IMR-90 (cell line): Measurements from ENCODE around the gene MGAT5B. TPM values are rescaled to one million over a fixed set of nuclear protein-coding genes. Genes with fewer than 3 reads are reported as not detected.

Experiments
- ATAC-seq: fragments of 200-7000 bp; cut with Tn5 transposase; 2 replicates; pipeline ENCODE4 v1.9.1; 2020; ENCODE audit warnings: low read depth, mild to moderate bottlenecking, moderate library complexity
- BruUV-seq: library from RNA; stranded (reverse); fragments of 400-500 nt; replicated peaks from 2 replicates; lab custom pipeline; 2021; lab: Mats Ljungman, UMichigan
- CTCF ChIA-PET: fragments of 300-600 bp; formaldehyde crosslinking; extraction: SDS; loops from one replicate; lab custom pipeline; 2021; ENCODE audit warnings: antibody characterized with exemption; lab: Yijun Ruan, JAX
- POLR2A ChIA-PET: fragments of 300-600 bp; sonication (Branson Sonifier 250); formaldehyde crosslinking; loops from one replicate; lab custom pipeline; 2022; ENCODE audit warnings: antibody characterized with exemption; ENCODE audit not compliant: unreplicated experiment; lab: Charles Lee
- DNase-seq: peaks from one replicate; pipeline ENCODE4 v3.0.0; 2013
- H2AFZ ChIP-seq: replicated peaks from 2 replicates; pipeline ENCODE3; 2013; ENCODE audit warnings: low read length, mild to moderate bottlenecking; ENCODE audit not compliant: poor library complexity
- H2AK5ac ChIP-seq: 2 replicates; pipeline ENCODE4 v1.6.1; 2013; ENCODE audit warnings: low read depth, low read length, inconsistent platforms
- H2AK9ac ChIP-seq: replicated peaks from 2 replicates; pipeline ENCODE3; 2013; ENCODE audit warnings: mild to moderate bottlenecking, low read depth, low read length, moderate library complexity; ENCODE audit not compliant: poor library complexity
- H2BK120ac ChIP-seq: 2 replicates; pipeline ENCODE4 v1.6.1; 2013; ENCODE audit warnings: low read depth, low read length, inconsistent platforms
- H2BK15ac ChIP-seq: 3 replicates; pipeline ENCODE4 v1.6.1; 2013; ENCODE audit warnings: low read depth, low read length, inconsistent platforms
- H2BK20ac ChIP-seq: 2 replicates; pipeline ENCODE4 v1.6.1; 2013; ENCODE audit warnings: low read depth, mild to moderate bottlenecking, inconsistent platforms, low read length, moderate library complexity
- H2BK5ac ChIP-seq: 2 replicates; pipeline ENCODE4 v1.6.1; 2013; ENCODE audit warnings: mild to moderate bottlenecking, low read depth, low read length, inconsistent platforms; ENCODE audit not compliant: poor library complexity, severe bottlenecking
- H3K14ac ChIP-seq: replicated peaks from 2 replicates; pipeline ENCODE4 v1.6.1; 2013; ENCODE audit warnings: low read depth, low read length, inconsistent platforms
- H3K18ac ChIP-seq: 2 replicates; pipeline ENCODE4 v1.6.1; 2013; ENCODE audit warnings: low read depth, low read length, control low read depth
- H3K23ac ChIP-seq: 2 replicates; pipeline ENCODE4 v1.6.1; 2013; ENCODE audit warnings: low read depth, low read length, inconsistent platforms
- H3K27ac ChIP-seq: 2 replicates; pipeline ENCODE4 v1.5.1; 2013; ENCODE audit warnings: mild to moderate bottlenecking, control low read depth, low read length; ENCODE audit not compliant: insufficient read depth
- H3K27me3 ChIP-seq: 2 replicates; pipeline ENCODE4 v1.6.1; 2013; ENCODE audit warnings: low read length; ENCODE audit not compliant: control insufficient read depth, insufficient read depth
- H3K36me3 ChIP-seq: 2 replicates; pipeline ENCODE4 v1.6.1; 2013; ENCODE audit warnings: low read length, mixed read lengths; ENCODE audit not compliant: control insufficient read depth, insufficient read depth
- H3K4ac ChIP-seq: 2 replicates; pipeline ENCODE4 v1.6.1; 2013; ENCODE audit warnings: low read depth, low read length, inconsistent platforms
- H3K4me1 ChIP-seq: 2 replicates; pipeline ENCODE4 v1.6.1; 2013; ENCODE audit warnings: low read length, mixed read lengths; ENCODE audit not compliant: control insufficient read depth, insufficient read depth
- H3K4me2 ChIP-seq: 2 replicates; pipeline ENCODE4 v1.6.1; 2013; ENCODE audit warnings: low read depth, mild to moderate bottlenecking, control low read depth, low read length, moderate library complexity
- H3K4me3 ChIP-seq: 2 replicates; pipeline ENCODE4 v1.5.1; 2013; ENCODE audit warnings: low read depth, mild to moderate bottlenecking, control low read depth, low read length, moderate library complexity; ENCODE audit not compliant: insufficient read depth
- H3K56ac ChIP-seq: 2 replicates; pipeline ENCODE4 v1.6.1; 2013; ENCODE audit warnings: low read length, inconsistent platforms; ENCODE audit not compliant: insufficient read depth; ENCODE audit errors: extremely low read depth
- H3K79me1 ChIP-seq, 2 experiments: 2 replicates each; pipeline ENCODE4 v1.6.1; 2013; ENCODE audit warnings: low read length in 2 of 2, inconsistent platforms in 1 of 2, low read depth in 1 of 2
- H3K9ac ChIP-seq: 2 replicates; pipeline ENCODE4 v1.6.1; 2013; ENCODE audit warnings: low read depth, low read length, control low read depth
- H3K9me1 ChIP-seq: 2 replicates; pipeline ENCODE4 v1.6.1; 2013; ENCODE audit warnings: low read length, inconsistent platforms; ENCODE audit not compliant: insufficient read depth
- H3K9me3 ChIP-seq: 2 replicates; pipeline ENCODE4 v1.6.1; 2013; ENCODE audit warnings: low read length; ENCODE audit not compliant: control insufficient read depth, insufficient read depth
- H4K20me1 ChIP-seq: 2 replicates; pipeline ENCODE4 v1.6.1; 2013; ENCODE audit warnings: low read length, inconsistent platforms; ENCODE audit not compliant: insufficient read depth
- H4K5ac ChIP-seq: 2 replicates; pipeline ENCODE4 v1.6.1; 2013; ENCODE audit warnings: mild to moderate bottlenecking, low read depth, low read length, control low read depth
- H4K8ac ChIP-seq, 2 experiments: 2 replicates each; pipeline ENCODE4 v1.6.1; 2013; ENCODE audit warnings: low read depth in 2 of 2, low read length in 2 of 2, control low read depth in 1 of 2, inconsistent platforms in 1 of 2
- H4K91ac ChIP-seq: 2 replicates; pipeline ENCODE4 v1.6.1; 2013; ENCODE audit warnings: low read depth, low read length, inconsistent platforms; ENCODE audit not compliant: insufficient read depth
- BHLHE40 ChIP-seq: fragments of 150-350 bp; IDR thresholded peaks from 2 replicates; pipeline ENCODE4 v1.6.1; 2016; ENCODE audit warnings: mild to moderate bottlenecking, low read depth, low read length
- CEBPB ChIP-seq: IDR thresholded peaks from 2 replicates; pipeline ENCODE4 v1.6.1; 2012; ENCODE audit warnings: low read depth, low read length, improper control_type of control experiment
- CHD1 ChIP-seq: IDR thresholded peaks from 2 replicates; pipeline ENCODE4 v1.6.1; 2012; ENCODE audit warnings: low read depth, low read length, improper control_type of control experiment
- FOS ChIP-seq: fragments of 150-350 bp; IDR thresholded peaks from 2 replicates; pipeline ENCODE4 v1.6.1; 2016; ENCODE audit warnings: low read depth, low read length
- MAFK ChIP-seq: IDR thresholded peaks from 2 replicates; pipeline ENCODE4 v1.6.1; 2012; ENCODE audit warnings: low read depth, low read length, improper control_type of control experiment
- MAZ ChIP-seq: IDR thresholded peaks from 2 replicates; pipeline ENCODE4 v1.6.1; 2012; ENCODE audit warnings: low read depth, mild to moderate bottlenecking, low read length, improper control_type of control experiment, moderate library complexity, borderline replicate concordance
- MXI1 ChIP-seq: IDR thresholded peaks from 2 replicates; pipeline ENCODE4 v1.6.1; 2012; ENCODE audit warnings: low read depth, mild to moderate bottlenecking, low read length, moderate library complexity, borderline replicate concordance
- NFE2L2 ChIP-seq: fragments of 150-350 bp; IDR thresholded peaks from 2 replicates; pipeline ENCODE4 v1.6.1; 2016; ENCODE audit warnings: low read depth, mild to moderate bottlenecking, low read length
- POLR2A ChIP-seq: IDR thresholded peaks from 2 replicates; pipeline ENCODE4 v1.6.1; 2012; ENCODE audit warnings: mild to moderate bottlenecking, low read depth, low read length
- RAD21 ChIP-seq: IDR thresholded peaks from 2 replicates; pipeline ENCODE4 v1.6.1; 2012; ENCODE audit warnings: low read length, improper control_type of control experiment
- RCOR1 ChIP-seq: IDR thresholded peaks from 2 replicates; pipeline ENCODE4 v1.6.1; 2012; ENCODE audit warnings: mild to moderate bottlenecking, low read length, improper control_type of control experiment; ENCODE audit not compliant: insufficient replicate concordance
- RFX5 ChIP-seq: IDR thresholded peaks from 2 replicates; pipeline ENCODE4 v1.8.0; 2012; ENCODE audit warnings: low read depth, mild to moderate bottlenecking, low read length, moderate library complexity
- SMC3 ChIP-seq: fragments of 150-350 bp; IDR thresholded peaks from 2 replicates; pipeline ENCODE4 v1.6.1; 2016; ENCODE audit warnings: low read depth, mild to moderate bottlenecking, antibody characterized with exemption, low read length, moderate library complexity
- WGBS, 2 experiments: methylation state at CpG; one replicate each; pipeline versions ENCODE4 v1.1.5 to v1.1.7; 2013; ENCODE audit warnings: missing lambda C conversion rate in 2 of 2; ENCODE audit not compliant: insufficient read length in 1 of 2; ENCODE audit errors: extremely low coverage in 2 of 2; 5-methylcytosine and 5-hydroxymethylcytosine counted together
- dilution Hi-C: fragments of 300-500 bp; cut with HindIII; formaldehyde crosslinking; loops from one replicate; pipeline ENCODE4 v1.14.3; 2018; ENCODE audit warnings: low sequenced_read_pairs; ENCODE audit not compliant: unreplicated experiment
- in situ Hi-C: fragments of 300-500 bp; cut with MboI; formaldehyde crosslinking; loops from 3 replicates; pipeline ENCODE4 v1.14.3; 2019; ENCODE audit warnings: low sequenced_read_pairs, inconsistent platforms, mixed read lengths
- intact Hi-C: fragments of 100-400 bp; cut with micrococcal nuclease; formaldehyde crosslinking; loops from 2 replicates; pipeline ENCODE4 v1.10.0; 2022
- polyA plus RNA-seq, 3 experiments: library from polyadenylated mRNA; depleted of rRNA; stranded (reverse); fragments of >200 nt; gene quantifications; 2 replicates each; pipeline ENCODE4 v1.2.3, GENCODE V29; 2012; ENCODE audit warnings: low replicate concordance in 1 of 3
- total RNA-seq: library from RNA; depleted of rRNA; stranded (reverse); fragments of >200 nt; gene quantifications from 2 replicates; pipeline ENCODE4 v1.2.3, GENCODE V29; 2012
- TF ChIP-seq, protein P1 (sequence below): fragments of 150-350 bp; IDR thresholded peaks from 2 replicates; pipeline ENCODE4 v1.6.1; 2017; ENCODE audit warnings: mild to moderate bottlenecking, antibody characterized with exemption, low read length, low read depth
- TF ChIP-seq, protein P2 (sequence below): conservative IDR thresholded peaks from 2 replicates; pipeline ENCODE4 v1.5.1; 2012; ENCODE audit warnings: mild to moderate bottlenecking, low read depth, low read length, improper control_type of control experiment
- TF ChIP-seq, protein P3 (sequence below): fragments of 150-350 bp; IDR thresholded peaks from 2 replicates; pipeline ENCODE4 v1.6.1; 2016; ENCODE audit warnings: low read depth, mild to moderate bottlenecking, low read length, moderate library complexity, borderline replicate concordance

Gene MGAT5B
- total and polyA plus RNA-seq, 2 of the 4 experiments (the other 2 are of a cell fraction): 0.54 to 2.0 TPM

GRCh38 chr17:76927982-76928381 lies 59.8 kb downstream of the MGAT5B start:
- H3K4me2 ChIP-seq: no peak overlapping the region
- H4K20me1 ChIP-seq: no peaks in the 10 kb centered on the region; the same call in 1 of the 2 replicates
- no peak overlapping the region for H2BK15ac ChIP-seq
- no peak overlapping the region for H2BK120ac ChIP-seq
- 93% methylated on average over 3 of the region's 4 CpGs; no CpG with 5 or more reads in 1 of the 2 experiments for WGBS, 2 experiments
- H3K27me3 ChIP-seq: peaks cover 3% of the 10 kb centered on the region
- H3K9me1 ChIP-seq: no peaks in the 10 kb centered on the region
- H3K56ac ChIP-seq: no peak overlapping the region
- H2AK9ac ChIP-seq: no peak overlapping the region
- no peak overlapping the region for H2BK5ac ChIP-seq
- H2BK20ac ChIP-seq: no peak overlapping the region
- CTCF ChIA-PET: no interaction called here
- H3K4me3 ChIP-seq: no peak overlapping the region
- no peak overlapping the region for H3K9ac ChIP-seq
- no peak for DNase-seq
- POLR2A ChIA-PET: no interaction called here
- no peak overlapping the region for H4K8ac ChIP-seq
- no peaks in the 10 kb centered on the region for H3K9me3 ChIP-seq
- in situ Hi-C loops: no loop called here
- TF ChIP-seq NFE2L2 (no peak), CEBPB (no peak), POLR2A (no peak), MAZ (no peak), MAFK (no peak), RAD21 (no peak), BHLHE40 (no peak), SMC3 (no peak), FOS (no peak), CHD1 (no peak), RFX5 (no peak), RCOR1 (no peak), MXI1 (no peak)
- TF ChIP-seq, protein P1, sequence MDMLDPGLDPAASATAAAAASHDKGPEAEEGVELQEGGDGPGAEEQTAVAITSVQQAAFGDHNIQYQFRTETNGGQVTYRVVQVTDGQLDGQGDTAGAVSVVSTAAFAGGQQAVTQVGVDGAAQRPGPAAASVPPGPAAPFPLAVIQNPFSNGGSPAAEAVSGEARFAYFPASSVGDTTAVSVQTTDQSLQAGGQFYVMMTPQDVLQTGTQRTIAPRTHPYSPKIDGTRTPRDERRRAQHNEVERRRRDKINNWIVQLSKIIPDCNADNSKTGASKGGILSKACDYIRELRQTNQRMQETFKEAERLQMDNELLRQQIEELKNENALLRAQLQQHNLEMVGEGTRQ: no peak
- TF ChIP-seq, protein P2, sequence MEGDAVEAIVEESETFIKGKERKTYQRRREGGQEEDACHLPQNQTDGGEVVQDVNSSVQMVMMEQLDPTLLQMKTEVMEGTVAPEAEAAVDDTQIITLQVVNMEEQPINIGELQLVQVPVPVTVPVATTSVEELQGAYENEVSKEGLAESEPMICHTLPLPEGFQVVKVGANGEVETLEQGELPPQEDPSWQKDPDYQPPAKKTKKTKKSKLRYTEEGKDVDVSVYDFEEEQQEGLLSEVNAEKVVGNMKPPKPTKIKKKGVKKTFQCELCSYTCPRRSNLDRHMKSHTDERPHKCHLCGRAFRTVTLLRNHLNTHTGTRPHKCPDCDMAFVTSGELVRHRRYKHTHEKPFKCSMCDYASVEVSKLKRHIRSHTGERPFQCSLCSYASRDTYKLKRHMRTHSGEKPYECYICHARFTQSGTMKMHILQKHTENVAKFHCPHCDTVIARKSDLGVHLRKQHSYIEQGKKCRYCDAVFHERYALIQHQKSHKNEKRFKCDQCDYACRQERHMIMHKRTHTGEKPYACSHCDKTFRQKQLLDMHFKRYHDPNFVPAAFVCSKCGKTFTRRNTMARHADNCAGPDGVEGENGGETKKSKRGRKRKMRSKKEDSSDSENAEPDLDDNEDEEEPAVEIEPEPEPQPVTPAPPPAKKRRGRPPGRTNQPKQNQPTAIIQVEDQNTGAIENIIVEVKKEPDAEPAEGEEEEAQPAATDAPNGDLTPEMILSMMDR: no peak
- TF ChIP-seq, protein P3, sequence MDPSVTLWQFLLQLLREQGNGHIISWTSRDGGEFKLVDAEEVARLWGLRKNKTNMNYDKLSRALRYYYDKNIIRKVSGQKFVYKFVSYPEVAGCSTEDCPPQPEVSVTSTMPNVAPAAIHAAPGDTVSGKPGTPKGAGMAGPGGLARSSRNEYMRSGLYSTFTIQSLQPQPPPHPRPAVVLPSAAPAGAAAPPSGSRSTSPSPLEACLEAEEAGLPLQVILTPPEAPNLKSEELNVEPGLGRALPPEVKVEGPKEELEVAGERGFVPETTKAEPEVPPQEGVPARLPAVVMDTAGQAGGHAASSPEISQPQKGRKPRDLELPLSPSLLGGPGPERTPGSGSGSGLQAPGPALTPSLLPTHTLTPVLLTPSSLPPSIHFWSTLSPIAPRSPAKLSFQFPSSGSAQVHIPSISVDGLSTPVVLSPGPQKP: no peak
- H3K18ac ChIP-seq: no peak overlapping the region
- H2AFZ ChIP-seq: no peak overlapping the region
- H4K91ac ChIP-seq: no peak overlapping the region
- H3K4me1 ChIP-seq: no peaks in the 10 kb centered on the region
- H3K36me3 ChIP-seq: no peaks in the 10 kb centered on the region
- H2AK5ac ChIP-seq: no peak overlapping the region
- H3K27ac ChIP-seq: no peak overlapping the region
- dilution Hi-C loops: no loop called here
- no peak overlapping the region for H4K5ac ChIP-seq
- H3K14ac ChIP-seq: no peak overlapping the region
- BruUV-seq: no TSS peak
- no peak overlapping the region for H3K23ac ChIP-seq
- no peak overlapping the region for H3K4ac ChIP-seq
- intact Hi-C loops: no loop called here
- H3K79me1 ChIP-seq: no peaks in the 10 kb centered on the region
- ATAC-seq: no peak
